ENCODE results near the gene VWA3A.

- TF ChIP-seq POLR2A (IDR thresholded peaks at IDR 0.05) (no peak), CTCF (IDR thresholded peaks at IDR 0.05) (no peak)
Measured at GRCh38 chr16:22174642-22175041, 82.3 kb downstream of the VWA3A start.

Measured in lower leg skin (tissue), 3 donors.